ENCODE measurements around the gene PANK2. TPM values are rescaled to one million over a fixed set of nuclear protein-coding genes. Genes with fewer than 3 reads are reported as not detected.
"Not testable (repeated sequence)": the region's sequence is repeated elsewhere in the genome, so short reads cannot be mapped to it uniquely, and the experiment has no call there.

PANK2 gene
- 54.4 TPM for polyA plus RNA-seq (2012; ENCODE audit: insufficient read depth, insufficient read length, low read depth)

DNA sequence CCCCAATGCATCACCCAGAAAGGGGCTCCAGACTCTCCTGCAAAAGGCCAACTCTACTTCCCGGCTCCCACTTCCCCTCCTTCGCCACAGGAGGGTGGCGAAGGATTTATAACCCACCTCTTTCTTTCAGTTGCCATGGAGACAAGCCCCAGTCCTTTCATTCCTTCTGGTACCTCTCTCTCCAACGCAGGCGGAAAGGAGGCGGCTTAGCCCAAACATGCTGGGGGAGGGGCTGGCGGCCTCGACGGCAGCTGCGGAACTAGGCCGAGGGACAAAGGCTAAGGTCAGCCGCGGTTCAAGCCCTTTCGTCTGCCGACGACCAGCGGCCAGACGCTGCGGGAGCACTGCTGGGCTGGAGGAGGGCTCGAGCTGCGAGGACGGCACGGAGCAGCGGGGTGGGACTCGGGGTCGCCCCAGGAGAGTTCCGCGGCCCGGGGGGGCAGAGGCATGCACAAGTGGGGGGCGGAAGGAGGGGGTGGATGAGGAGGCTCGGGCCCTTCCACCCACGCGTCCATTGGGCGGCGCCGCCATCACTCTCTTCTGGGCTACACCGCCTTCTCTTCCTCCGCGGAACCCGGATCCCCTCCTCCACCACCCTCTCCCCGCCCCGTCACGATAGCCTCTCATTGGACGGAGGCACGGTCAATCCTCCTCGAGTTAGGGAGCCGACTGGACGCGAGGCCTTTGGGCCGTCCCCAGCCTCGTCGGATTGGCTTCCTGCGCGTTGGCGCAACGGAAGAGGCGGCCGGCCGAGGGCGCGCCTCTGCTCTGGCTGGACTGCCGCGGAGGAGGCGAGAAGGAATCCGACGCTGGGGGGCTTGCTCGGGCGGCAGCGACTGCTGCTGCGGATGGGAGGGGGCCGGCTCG, at the start of gene PANK2:
Gene PANK2, plus strand, starts transcription at position 766 of the 867 bp plus-strand sequence.
- TF ChIP-seq, protein P1, sequence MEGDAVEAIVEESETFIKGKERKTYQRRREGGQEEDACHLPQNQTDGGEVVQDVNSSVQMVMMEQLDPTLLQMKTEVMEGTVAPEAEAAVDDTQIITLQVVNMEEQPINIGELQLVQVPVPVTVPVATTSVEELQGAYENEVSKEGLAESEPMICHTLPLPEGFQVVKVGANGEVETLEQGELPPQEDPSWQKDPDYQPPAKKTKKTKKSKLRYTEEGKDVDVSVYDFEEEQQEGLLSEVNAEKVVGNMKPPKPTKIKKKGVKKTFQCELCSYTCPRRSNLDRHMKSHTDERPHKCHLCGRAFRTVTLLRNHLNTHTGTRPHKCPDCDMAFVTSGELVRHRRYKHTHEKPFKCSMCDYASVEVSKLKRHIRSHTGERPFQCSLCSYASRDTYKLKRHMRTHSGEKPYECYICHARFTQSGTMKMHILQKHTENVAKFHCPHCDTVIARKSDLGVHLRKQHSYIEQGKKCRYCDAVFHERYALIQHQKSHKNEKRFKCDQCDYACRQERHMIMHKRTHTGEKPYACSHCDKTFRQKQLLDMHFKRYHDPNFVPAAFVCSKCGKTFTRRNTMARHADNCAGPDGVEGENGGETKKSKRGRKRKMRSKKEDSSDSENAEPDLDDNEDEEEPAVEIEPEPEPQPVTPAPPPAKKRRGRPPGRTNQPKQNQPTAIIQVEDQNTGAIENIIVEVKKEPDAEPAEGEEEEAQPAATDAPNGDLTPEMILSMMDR (IDR thresholded peaks at IDR 0.05; ENCODE audit: low read depth, low read length), result peak; percentile 75
- Histone ChIP-seq H3K9me3 (no peaks in the 10 kb centered on the region), H3K27me3 (no peaks in the 10 kb centered on the region), H3K4me1 (peaks cover 10% of the 10 kb centered on the region), H3K4me3 (ENCODE audit: low read depth, low read length) (peak within 1 kb of the TSS; percentile 97), H3K36me3 (peaks cover 21% of the 10 kb centered on the region)
- peak; percentile 99 for DNase-seq

DNA sequence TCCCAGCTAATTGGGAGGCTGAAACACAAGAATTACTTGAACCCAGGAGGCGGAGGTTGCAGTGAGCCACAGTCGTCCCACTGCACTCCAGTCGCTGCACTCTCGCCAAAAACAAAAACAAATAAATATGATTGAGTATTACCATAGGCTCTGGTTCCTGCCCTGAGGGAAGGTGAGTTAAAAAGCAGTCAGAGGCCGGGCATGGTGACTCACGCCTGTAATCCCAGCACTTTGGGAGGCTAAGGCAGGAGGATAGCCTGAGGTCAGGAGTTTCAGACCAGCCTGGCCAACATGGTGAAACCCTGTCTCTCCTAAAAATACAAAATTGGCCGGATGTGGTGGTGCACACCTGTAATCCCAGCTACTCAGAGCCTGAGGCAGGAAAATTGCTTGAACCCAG, 49.0 kb upstream of the PANK2 start:
- not testable (repeated sequence) for H3K4me1 ChIP-seq; H3K27me3 ChIP-seq; H3K4me3 ChIP-seq (ENCODE audit: low read depth, low read length); H3K36me3 ChIP-seq; DNase-seq; H3K9me3 ChIP-seq

DNA sequence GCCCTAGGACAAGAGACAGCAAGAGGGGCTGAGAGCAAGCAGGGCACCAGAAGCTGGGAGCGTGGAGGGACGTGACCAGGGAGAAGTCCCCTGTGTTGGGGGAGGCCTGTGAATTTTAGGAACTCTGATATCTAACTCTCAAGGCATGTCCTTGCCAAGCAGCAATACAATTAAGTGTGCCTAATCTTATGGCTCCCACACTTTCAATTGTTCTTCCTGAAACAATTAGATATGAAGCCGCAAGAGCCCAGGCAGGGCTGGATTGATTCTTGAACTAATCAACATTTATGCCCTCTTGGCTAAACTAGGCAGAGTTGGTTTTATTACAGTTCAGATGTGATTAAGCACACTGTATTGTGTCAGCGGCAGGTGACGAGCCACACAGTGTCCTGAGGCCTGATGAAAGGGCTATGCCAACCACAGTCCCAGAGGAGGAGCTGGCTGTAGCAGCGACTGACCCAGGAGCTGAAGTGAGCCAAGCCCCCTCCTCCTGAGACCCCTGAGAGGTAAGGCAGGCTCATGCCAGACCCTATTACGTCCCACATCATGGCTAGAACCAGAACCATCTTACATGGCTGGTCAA, 46.7 kb upstream of the PANK2 start:
- Histone ChIP-seq H3K4me1 (peaks cover 5% of the 10 kb centered on the region; the same call in 1 of the 2 replicates), H3K9me3 (no peaks in the 10 kb centered on the region), H3K27me3 (no peaks in the 10 kb centered on the region), H3K4me3 (ENCODE audit: low read depth, low read length) (no peak overlapping the region), H3K36me3 (no peaks in the 10 kb centered on the region)
- DNase-seq, result no peak
- TF ChIP-seq, protein P1 (IDR thresholded peaks at IDR 0.05; ENCODE audit: low read depth, low read length), result no peak

DNA sequence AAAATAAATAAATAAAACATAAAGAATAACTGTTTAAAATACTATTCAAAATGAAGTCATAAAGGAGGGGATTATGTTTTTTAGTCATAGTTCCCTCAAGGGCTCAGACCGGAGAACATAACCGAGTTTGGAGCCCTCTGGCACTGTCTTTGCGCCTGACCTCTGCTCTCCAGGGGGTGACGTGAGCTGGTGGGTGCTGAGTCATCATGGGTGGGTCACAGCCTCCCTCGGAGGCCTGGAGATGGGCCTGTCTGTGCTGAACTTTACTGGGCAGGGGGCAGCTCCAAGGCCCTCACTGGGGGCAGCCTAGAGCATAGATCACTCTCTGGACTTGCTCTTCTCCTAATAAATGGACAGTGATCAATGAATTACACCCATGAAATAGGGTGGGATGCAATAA, 45.7 kb upstream of the PANK2 start:
- Histone ChIP-seq H3K27me3 (no peaks in the 10 kb centered on the region), H3K4me1 (peaks cover 5% of the 10 kb centered on the region; the same call in 1 of the 2 replicates), H3K9me3 (no peaks in the 10 kb centered on the region), H3K4me3 (ENCODE audit: low read depth, low read length) (no peak overlapping the region), H3K36me3 (no peaks in the 10 kb centered on the region)
- peak; percentile 54 for DNase-seq
- TF ChIP-seq, protein P1 (IDR thresholded peaks at IDR 0.05; ENCODE audit: low read depth, low read length), result no peak

DNA sequence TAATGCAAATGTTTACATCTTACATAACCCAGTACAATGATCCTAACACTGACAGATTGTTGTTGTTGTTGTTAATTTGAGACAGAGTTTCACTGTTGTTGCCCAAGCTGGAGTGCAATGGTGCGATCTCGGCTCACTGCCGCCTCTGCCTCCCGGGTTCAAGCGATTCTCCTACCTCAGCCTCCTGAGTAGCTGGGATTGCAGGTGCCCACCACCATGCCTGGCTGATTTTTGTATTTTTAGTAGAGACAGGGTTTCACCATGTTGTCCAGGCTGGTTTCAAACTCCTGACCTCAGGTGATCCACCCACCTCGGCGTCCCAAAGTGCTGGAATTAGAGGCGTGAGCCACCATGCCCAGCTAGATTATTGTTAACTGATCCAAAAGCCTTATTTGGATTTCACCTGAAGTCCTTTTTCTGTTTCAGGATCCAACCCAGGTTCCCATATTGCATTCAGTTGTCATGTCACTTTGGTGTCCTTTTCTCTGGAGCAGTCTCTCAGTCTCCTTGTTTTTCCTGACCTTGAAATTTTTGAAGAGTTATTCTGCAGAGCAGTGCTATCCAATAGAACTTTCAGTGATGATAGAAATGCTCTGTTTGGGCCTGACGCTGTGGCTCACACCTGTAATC, 45.1 kb upstream of the PANK2 start:
- H3K36me3 ChIP-seq; H3K27me3 ChIP-seq; DNase-seq; H3K4me1 ChIP-seq; H3K9me3 ChIP-seq; H3K4me3 ChIP-seq (ENCODE audit: low read depth, low read length): not testable (repeated sequence)

DNA sequence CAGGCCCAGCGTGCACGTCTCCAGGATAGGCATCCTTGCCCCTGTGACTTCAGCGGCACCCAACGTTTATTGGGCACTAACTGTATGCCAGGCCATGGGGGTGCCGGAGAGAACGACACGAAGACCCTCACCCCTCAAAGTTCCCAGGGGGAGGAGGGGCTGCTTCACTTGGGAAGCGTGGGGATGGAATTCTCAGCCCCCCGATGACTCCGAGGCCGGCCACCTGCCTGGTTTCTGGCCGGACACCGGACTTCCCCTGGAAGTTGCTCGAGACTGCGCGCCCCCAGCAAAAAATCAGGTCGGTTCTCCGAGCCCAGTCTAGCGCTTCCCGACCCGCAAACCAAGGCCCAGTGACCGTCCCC, 42.8 kb upstream of the PANK2 start:
- H3K27me3 ChIP-seq, result no peaks in the 10 kb centered on the region
- H3K36me3 ChIP-seq, result no peaks in the 10 kb centered on the region
- H3K4me1 ChIP-seq, result peaks cover 5% of the 10 kb centered on the region; the same call in 1 of the 2 replicates
- H3K9me3 ChIP-seq, result no peaks in the 10 kb centered on the region
- DNase-seq, result no peak
- TF ChIP-seq, protein P1 (IDR thresholded peaks at IDR 0.05; ENCODE audit: low read depth, low read length), result no peak
- H3K4me3 ChIP-seq (ENCODE audit: low read depth, low read length), result peak overlapping the region; percentile 91
